ENCODE results near the gene NOTCH2. TPM values are rescaled to one million over a fixed set of nuclear protein-coding genes. Genes with fewer than 3 reads are reported as not detected.
A peak's percentile ranks its signal among the peaks of the same experiment; 100 is the strongest.

NOTCH2 gene
- polyA plus RNA-seq, 3 donors: 47.3 to 108 (median 86.6) TPM

DNA sequence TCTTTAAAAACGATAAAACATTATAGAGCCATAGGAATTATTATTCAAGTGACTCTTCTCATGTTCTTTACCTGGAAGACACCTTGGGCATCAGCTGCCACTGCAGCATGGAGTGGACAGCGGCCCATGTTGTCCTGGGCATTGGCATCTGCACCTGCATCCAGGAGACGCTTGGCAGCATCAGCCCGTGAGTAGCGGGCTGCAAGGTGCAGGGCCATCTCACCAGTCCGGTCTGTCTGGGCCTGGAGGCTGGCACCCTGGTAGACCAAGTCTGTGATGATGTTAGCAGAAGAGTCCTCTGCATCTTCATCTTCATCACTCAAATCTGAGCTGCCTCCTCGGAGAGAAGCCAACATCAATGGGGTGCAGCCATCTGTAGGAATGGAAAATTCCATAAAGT, 150.2 kb downstream of the NOTCH2 start:
- no peaks in the 10 kb centered on the region for H3K4me1 ChIP-seq (ENCODE audit: control insufficient read depth in 1 of 2, insufficient read depth in 2 of 2, low read length in 2 of 2)
- TF ChIP-seq, protein P1, sequence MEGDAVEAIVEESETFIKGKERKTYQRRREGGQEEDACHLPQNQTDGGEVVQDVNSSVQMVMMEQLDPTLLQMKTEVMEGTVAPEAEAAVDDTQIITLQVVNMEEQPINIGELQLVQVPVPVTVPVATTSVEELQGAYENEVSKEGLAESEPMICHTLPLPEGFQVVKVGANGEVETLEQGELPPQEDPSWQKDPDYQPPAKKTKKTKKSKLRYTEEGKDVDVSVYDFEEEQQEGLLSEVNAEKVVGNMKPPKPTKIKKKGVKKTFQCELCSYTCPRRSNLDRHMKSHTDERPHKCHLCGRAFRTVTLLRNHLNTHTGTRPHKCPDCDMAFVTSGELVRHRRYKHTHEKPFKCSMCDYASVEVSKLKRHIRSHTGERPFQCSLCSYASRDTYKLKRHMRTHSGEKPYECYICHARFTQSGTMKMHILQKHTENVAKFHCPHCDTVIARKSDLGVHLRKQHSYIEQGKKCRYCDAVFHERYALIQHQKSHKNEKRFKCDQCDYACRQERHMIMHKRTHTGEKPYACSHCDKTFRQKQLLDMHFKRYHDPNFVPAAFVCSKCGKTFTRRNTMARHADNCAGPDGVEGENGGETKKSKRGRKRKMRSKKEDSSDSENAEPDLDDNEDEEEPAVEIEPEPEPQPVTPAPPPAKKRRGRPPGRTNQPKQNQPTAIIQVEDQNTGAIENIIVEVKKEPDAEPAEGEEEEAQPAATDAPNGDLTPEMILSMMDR (IDR thresholded peaks at IDR 0.05): no peak
- peaks cover 100% of the 10 kb centered on the region in 2 donors for H3K36me3 ChIP-seq (replicated peaks in 1 of 2; ENCODE audit: control insufficient read depth in 1 of 2, insufficient read depth in 2 of 2, low read length in 2 of 2)
- Mint-ChIP-seq H3K27me3 (ENCODE audit: low read depth in 3 of 3) (peaks cover 0 to 1% (median 0%) of the 10 kb centered on the region in 3 donors), H3K27ac (no peak overlapping the region), H3K4me1 (no peaks in the 10 kb centered on the region), H3K4me3 (no peak overlapping the region), H3K36me3 (peaks cover 93 to 98% of the 10 kb centered on the region in 2 donors), H3K9me3 (no peaks in the 10 kb centered on the region)
- no peaks in the 10 kb centered on the region for H3K79me2 ChIP-seq (ENCODE audit: insufficient read depth, low read length)
- H3K27ac ChIP-seq (ENCODE audit: low read depth in 1 of 2, low read length in 2 of 2): no peak overlapping the region
- no peaks in the 10 kb centered on the region for H3K9me3 ChIP-seq (replicated peaks in 1 of 2; ENCODE audit: control insufficient read depth in 1 of 2, insufficient read depth in 1 of 2, low read length in 2 of 2)
- H3K27me3 ChIP-seq (ENCODE audit: control insufficient read depth in 2 of 2, insufficient read depth in 2 of 2, low read length in 2 of 2): no peaks in the 10 kb centered on the region
- H2AFZ ChIP-seq (ENCODE audit: insufficient read depth, low read depth, low read length, poor library complexity, severe bottlenecking): no peak overlapping the region
- no peak overlapping the region for H3K9ac ChIP-seq (ENCODE audit: insufficient read depth, low read length, poor library complexity, severe bottlenecking)
- H3K4me2 ChIP-seq (replicated peaks; ENCODE audit: extremely low read depth, low read length, poor library complexity, severe bottlenecking): no peak overlapping the region
- no peak overlapping the region for H3K4me3 ChIP-seq (replicated peaks in 1 of 3; ENCODE audit: low read depth in 2 of 3, low read length in 3 of 3)
- H4K20me1 ChIP-seq (ENCODE audit: insufficient read depth, low read length): peaks cover 100% of the 10 kb centered on the region
- intact Hi-C loops (cut with micrococcal nuclease): no loop called here
- no peak for DNase-seq
- 100% methylated on average over 2 of the region's 7 CpGs for WGBS (ENCODE audit: insufficient coverage)

DNA sequence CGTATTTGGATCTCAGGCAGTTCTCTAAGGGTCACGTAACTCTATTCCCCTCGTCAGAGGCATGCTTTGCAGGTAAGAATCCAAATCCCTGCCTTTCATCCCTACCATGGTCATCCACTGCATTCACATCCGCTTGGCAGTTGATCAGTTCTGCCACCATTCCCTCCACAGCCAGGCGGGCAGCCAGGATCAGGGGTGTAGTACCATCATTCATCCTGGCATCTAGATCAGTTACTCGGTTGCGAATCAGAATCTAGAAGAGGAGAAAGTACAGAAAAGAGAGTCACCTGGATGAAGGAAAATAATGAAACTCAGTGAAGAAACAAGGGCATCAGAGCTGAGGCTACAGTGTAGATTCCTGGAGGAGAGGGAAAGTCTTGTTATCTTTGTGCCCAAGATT, 151.2 kb downstream of the NOTCH2 start:
- Mint-ChIP-seq H3K27ac (peak overlapping the region in 1 of 7 donors; percentile 10), H3K36me3 (peaks cover 94 to 99% of the 10 kb centered on the region in 2 donors), H3K4me1 (no peaks in the 10 kb centered on the region), H3K4me3 (no peak overlapping the region), H3K9me3 (no peaks in the 10 kb centered on the region), H3K27me3 (ENCODE audit: low read depth in 3 of 3) (peaks cover 0 to 1% (median 0%) of the 10 kb centered on the region in 3 donors)
- no peak for DNase-seq
- Histone ChIP-seq H3K4me3 (replicated peaks in 1 of 3; ENCODE audit: low read depth in 2 of 3, low read length in 3 of 3) (no peak overlapping the region), H3K4me2 (replicated peaks; ENCODE audit: extremely low read depth, low read length, poor library complexity, severe bottlenecking) (no peak overlapping the region), H3K79me2 (ENCODE audit: insufficient read depth, low read length) (no peaks in the 10 kb centered on the region), H3K4me1 (ENCODE audit: control insufficient read depth in 1 of 2, insufficient read depth in 2 of 2, low read length in 2 of 2) (no peaks in the 10 kb centered on the region), H3K9me3 (replicated peaks in 1 of 2; ENCODE audit: control insufficient read depth in 1 of 2, insufficient read depth in 1 of 2, low read length in 2 of 2) (no peaks in the 10 kb centered on the region), H3K27me3 (ENCODE audit: control insufficient read depth in 2 of 2, insufficient read depth in 2 of 2, low read length in 2 of 2) (no peaks in the 10 kb centered on the region), H4K20me1 (ENCODE audit: insufficient read depth, low read length) (peaks cover 100% of the 10 kb centered on the region), H2AFZ (ENCODE audit: insufficient read depth, low read depth, low read length, poor library complexity, severe bottlenecking) (no peak overlapping the region), H3K9ac (ENCODE audit: insufficient read depth, low read length, poor library complexity, severe bottlenecking) (no peak overlapping the region), H3K27ac (ENCODE audit: low read depth in 1 of 2, low read length in 2 of 2) (no peak overlapping the region), H3K36me3 (replicated peaks in 1 of 2; ENCODE audit: control insufficient read depth in 1 of 2, insufficient read depth in 2 of 2, low read length in 2 of 2) (peaks cover 100% of the 10 kb centered on the region in 2 donors)
- intact Hi-C loops (cut with micrococcal nuclease): no loop called here
- TF ChIP-seq, protein P1 (IDR thresholded peaks at IDR 0.05): no peak
- 94% methylated on average over 2 of the region's 7 CpGs for WGBS (ENCODE audit: insufficient coverage)
